ENCODE results near the gene CFAP58.

Gene CFAP58

DNA sequence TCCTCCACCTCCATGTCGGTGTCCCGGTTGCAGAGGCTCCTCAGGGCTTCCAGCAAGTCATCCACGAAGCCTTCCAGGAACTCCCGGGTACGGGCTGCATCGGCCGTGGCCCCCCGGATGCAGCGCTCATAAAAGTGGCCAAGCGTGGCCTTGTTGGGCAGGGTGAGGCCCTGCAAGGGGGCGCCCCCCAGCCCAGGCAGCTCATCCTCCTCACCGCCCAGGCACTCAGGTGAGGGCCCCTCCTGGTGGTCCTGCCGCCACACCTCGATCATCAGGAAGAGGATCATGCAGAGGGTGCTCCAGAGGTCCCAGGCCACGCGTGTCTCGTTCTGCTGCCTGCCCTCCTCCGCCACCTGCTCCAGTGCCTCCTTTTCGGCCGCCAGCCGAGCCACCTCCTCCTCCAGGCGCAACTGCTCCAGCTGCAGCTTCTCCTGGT, 38.1 kb upstream of the CFAP58 start:
- Histone ChIP-seq H3K4me3 (ENCODE audit: low read length) (no peak overlapping the region), H3K36me3 (ENCODE audit: control insufficient read depth, low read depth, low read length) (peaks cover 39% of the 10 kb centered on the region), H3K27me3 (ENCODE audit: control insufficient read depth, insufficient read depth, low read length) (no peaks in the 10 kb centered on the region), H3K4me1 (ENCODE audit: control insufficient read depth, low read depth, low read length) (peaks cover 20% of the 10 kb centered on the region), H3K9me3 (ENCODE audit: control insufficient read depth, low read depth, low read length) (no peaks in the 10 kb centered on the region), H3K27ac (ENCODE audit: low read length) (no peak overlapping the region), H3K9ac (ENCODE audit: low read length) (no peak overlapping the region)

DNA sequence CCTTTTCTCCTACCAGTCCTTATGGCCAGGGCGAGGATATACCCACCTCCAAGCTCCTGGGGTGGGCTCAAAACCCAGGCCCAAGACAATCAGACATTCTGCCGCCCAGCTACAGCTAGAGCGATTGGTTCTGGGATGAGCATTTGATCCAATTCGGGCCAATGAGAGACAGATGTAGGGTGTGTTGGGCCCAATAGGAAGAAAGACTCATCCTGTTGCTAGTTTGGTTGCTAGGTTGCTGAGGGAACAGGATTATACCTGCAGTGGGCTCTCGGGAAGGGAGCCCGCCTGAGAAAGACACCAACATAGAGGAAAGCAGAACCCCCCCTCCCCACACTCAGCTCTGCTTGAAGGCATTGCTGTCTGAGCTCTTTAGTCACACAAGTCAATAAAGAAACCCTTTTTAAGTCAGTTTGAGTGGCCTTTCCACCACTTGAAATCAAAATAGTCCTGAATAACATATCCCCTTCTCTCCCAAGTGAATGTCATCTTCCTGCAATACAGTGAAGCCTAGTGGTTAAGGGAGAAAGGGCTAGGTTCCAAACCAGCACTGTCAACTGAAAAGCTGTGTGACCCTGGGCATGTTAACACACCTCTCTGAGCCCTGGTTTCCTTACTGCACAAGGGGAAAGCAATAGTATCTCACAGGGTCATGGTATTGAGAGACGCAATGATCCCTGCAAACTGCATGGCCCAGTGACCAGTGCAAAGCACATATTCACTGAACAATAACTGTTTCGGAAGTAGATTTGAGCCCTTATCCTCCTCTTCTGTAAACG, 37.1 kb upstream of the CFAP58 start:
- H3K9ac ChIP-seq (ENCODE audit: low read length), result no peak overlapping the region
- no peaks in the 10 kb centered on the region for H3K9me3 ChIP-seq (ENCODE audit: control insufficient read depth, low read depth, low read length)
- no peak overlapping the region for H3K4me3 ChIP-seq (ENCODE audit: low read length)
- no peak overlapping the region for H3K27ac ChIP-seq (ENCODE audit: low read length)
- no peaks in the 10 kb centered on the region for H3K27me3 ChIP-seq (ENCODE audit: control insufficient read depth, insufficient read depth, low read length)
- peaks cover 37% of the 10 kb centered on the region for H3K36me3 ChIP-seq (ENCODE audit: control insufficient read depth, low read depth, low read length)
- H3K4me1 ChIP-seq (ENCODE audit: control insufficient read depth, low read depth, low read length), result peaks cover 20% of the 10 kb centered on the region

DNA sequence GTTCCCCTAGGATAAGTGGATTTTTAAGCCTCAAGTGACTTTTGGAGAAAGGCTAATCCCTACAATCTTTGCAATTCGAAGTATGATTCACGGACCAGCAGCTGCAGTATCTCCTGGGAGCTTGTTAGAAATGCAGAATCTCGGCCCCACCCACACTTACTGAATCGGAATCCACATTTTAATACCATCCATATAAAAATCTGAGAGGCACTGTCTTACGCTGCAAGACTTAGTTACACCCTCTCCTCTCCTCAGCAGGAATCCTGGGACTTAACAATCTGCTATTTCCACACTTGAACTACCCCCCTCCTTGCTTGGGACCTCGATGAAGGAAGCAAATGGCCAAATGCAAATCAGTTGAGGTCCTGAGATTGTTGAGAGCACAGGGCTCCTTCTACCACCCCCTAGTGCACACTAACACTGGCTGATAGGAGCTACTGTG, 36.3 kb upstream of the CFAP58 start:
- Histone ChIP-seq H3K27ac (ENCODE audit: low read length) (no peak overlapping the region), H3K4me1 (ENCODE audit: control insufficient read depth, low read depth, low read length) (peaks cover 25% of the 10 kb centered on the region), H3K9me3 (ENCODE audit: control insufficient read depth, low read depth, low read length) (no peaks in the 10 kb centered on the region), H3K9ac (ENCODE audit: low read length) (no peak overlapping the region), H3K36me3 (ENCODE audit: control insufficient read depth, low read depth, low read length) (peaks cover 29% of the 10 kb centered on the region), H3K4me3 (ENCODE audit: low read length) (no peak overlapping the region), H3K27me3 (ENCODE audit: control insufficient read depth, insufficient read depth, low read length) (no peaks in the 10 kb centered on the region)

DNA sequence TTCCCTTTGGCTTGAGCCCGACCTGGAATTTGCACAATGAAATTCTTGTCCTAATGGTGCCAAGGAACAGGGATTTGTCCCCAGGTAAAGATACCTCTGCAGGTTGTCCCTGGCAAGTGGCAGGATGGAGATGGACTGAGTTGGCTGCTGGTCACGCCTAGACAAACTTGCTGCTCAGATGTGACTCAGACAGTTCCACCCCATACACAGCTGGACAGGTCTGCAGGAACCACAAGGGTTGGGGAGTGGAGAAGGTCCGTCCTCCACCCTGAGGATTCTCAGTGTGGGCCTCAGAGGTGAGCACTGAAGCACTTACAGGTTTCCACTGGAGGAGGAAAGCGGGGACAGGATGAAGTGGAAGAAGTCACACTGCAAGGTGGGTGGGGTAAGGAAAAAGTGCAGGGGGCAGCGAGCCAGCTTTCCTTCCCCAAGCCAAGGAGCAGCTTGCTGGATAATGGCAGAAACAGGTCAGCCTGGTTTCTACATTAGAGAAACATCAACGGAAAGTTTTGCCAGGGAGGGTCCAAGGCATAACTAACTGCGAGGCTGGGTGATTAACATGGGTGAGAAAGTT, 35.8 kb upstream of the CFAP58 start:
- H3K36me3 ChIP-seq (ENCODE audit: control insufficient read depth, low read depth, low read length), result peaks cover 25% of the 10 kb centered on the region
- no peak overlapping the region for H3K27ac ChIP-seq (ENCODE audit: low read length)

DNA sequence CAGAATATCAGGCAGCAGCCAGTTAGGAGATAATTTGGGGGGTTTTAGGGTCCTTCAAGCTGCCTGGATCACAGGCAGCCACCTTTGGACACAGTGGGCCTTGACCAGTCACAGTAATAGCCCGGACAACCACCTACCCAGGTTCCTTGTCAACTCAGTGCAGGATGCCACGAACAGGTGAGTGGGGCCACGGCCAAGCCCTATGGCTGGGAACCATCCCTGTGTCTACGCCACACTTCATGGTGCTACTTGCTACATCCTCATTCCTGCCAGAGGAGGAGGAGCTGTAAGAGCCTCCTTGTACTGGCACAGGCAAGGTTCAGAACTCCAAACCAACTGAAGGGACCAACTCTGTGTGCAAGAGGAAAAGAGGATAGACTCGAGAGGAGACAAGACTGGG, 35.3 kb upstream of the CFAP58 start:
- Histone ChIP-seq H3K27ac (ENCODE audit: low read length) (no peak overlapping the region), H3K4me1 (ENCODE audit: control insufficient read depth, low read depth, low read length) (peaks cover 35% of the 10 kb centered on the region), H3K4me3 (ENCODE audit: low read length) (no peak overlapping the region), H3K9me3 (ENCODE audit: control insufficient read depth, low read depth, low read length) (no peaks in the 10 kb centered on the region), H3K36me3 (ENCODE audit: control insufficient read depth, low read depth, low read length) (peaks cover 19% of the 10 kb centered on the region), H3K9ac (ENCODE audit: low read length) (no peak overlapping the region), H3K27me3 (ENCODE audit: control insufficient read depth, insufficient read depth, low read length) (no peaks in the 10 kb centered on the region)

More for the DNA sequence above, 35.8 kb upstream of the CFAP58 start:
- Histone ChIP-seq H3K9me3 (ENCODE audit: control insufficient read depth, low read depth, low read length) (no peaks in the 10 kb centered on the region), H3K4me3 (ENCODE audit: low read length) (no peak overlapping the region), H3K9ac (ENCODE audit: low read length) (no peak overlapping the region), H3K27me3 (ENCODE audit: control insufficient read depth, insufficient read depth, low read length) (no peaks in the 10 kb centered on the region), H3K4me1 (ENCODE audit: control insufficient read depth, low read depth, low read length) (peaks cover 30% of the 10 kb centered on the region)

DNA sequence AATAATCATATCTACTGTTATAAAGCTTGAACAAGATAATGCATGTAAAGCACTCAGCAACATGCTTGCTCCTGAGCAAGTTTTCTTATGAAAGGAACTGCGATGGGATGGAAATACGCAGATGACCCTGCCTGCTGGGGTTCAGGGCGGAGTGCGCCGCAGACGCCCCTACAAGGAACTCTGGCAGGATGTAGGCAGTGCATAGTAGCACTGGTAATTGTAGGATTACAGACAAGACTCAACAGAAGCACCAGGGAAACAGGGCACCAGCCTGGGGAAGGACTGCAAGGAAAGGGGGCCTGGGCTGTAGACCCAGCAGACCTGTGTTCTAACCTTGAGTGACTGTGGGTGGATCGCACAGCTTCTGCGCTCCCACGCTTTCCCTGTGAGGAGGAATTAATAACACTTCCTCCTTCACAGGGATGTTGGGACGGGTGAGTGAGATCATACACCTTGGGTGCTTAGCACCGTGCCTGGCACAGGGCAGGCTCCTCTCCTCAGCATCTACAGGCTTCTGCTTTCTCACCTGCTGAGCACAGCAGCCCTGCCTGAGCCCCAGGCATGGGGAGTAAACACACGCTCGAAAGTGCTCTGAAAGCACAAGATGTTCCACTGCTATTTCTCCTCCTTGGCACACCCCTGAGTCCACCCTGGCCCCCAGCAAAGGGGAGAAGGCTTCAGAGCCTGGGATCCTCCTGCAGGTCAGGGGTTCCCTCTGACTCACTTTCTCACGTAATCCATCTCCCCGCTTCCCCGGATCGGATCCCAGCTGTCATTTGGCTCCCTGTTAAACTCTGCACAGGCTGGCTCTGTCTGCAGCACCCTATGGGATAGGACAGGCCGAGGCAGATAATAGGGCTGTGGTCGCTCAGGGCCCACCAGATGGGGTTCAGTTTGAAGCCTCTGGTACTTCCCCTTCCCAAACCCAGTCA, 34.6 kb upstream of the CFAP58 start:
- Histone ChIP-seq H3K27me3 (ENCODE audit: control insufficient read depth, insufficient read depth, low read length) (no peaks in the 10 kb centered on the region), H3K9ac (ENCODE audit: low read length) (no peak overlapping the region), H3K36me3 (ENCODE audit: control insufficient read depth, low read depth, low read length) (peaks cover 12% of the 10 kb centered on the region), H3K4me3 (ENCODE audit: low read length) (no peak overlapping the region), H3K4me1 (ENCODE audit: control insufficient read depth, low read depth, low read length) (peaks cover 43% of the 10 kb centered on the region), H3K27ac (ENCODE audit: low read length) (no peak overlapping the region), H3K9me3 (ENCODE audit: control insufficient read depth, low read depth, low read length) (no peaks in the 10 kb centered on the region)

DNA sequence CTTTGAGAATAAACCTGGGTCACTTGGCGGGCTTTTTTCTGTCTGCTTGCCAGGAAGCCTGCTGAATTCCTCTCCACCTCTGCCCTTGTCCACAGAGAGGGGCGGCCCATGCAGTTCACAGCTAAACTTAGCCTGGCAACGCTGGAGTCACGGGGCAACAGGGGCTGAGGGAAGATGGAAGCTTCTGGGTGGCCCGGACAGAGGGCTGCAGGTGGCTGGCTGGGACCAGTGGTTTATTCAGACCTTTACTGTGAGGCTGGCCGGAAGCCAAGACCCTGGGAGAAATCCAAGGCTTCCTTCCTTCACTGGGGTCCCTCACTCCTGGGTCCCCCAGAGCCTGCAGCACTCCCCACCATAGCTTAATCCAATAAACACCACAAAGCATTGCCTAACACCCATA, 32.4 kb upstream of the CFAP58 start:
- no peak overlapping the region for H3K27ac ChIP-seq (ENCODE audit: low read length)
- H3K36me3 ChIP-seq (ENCODE audit: control insufficient read depth, low read depth, low read length), result no peaks in the 10 kb centered on the region
- no peaks in the 10 kb centered on the region for H3K9me3 ChIP-seq (ENCODE audit: control insufficient read depth, low read depth, low read length)
- no peaks in the 10 kb centered on the region for H3K27me3 ChIP-seq (ENCODE audit: control insufficient read depth, insufficient read depth, low read length)
- no peak overlapping the region for H3K9ac ChIP-seq (ENCODE audit: low read length)
- no peak overlapping the region for H3K4me3 ChIP-seq (ENCODE audit: low read length)
- H3K4me1 ChIP-seq (ENCODE audit: control insufficient read depth, low read depth, low read length), result peaks cover 45% of the 10 kb centered on the region

DNA sequence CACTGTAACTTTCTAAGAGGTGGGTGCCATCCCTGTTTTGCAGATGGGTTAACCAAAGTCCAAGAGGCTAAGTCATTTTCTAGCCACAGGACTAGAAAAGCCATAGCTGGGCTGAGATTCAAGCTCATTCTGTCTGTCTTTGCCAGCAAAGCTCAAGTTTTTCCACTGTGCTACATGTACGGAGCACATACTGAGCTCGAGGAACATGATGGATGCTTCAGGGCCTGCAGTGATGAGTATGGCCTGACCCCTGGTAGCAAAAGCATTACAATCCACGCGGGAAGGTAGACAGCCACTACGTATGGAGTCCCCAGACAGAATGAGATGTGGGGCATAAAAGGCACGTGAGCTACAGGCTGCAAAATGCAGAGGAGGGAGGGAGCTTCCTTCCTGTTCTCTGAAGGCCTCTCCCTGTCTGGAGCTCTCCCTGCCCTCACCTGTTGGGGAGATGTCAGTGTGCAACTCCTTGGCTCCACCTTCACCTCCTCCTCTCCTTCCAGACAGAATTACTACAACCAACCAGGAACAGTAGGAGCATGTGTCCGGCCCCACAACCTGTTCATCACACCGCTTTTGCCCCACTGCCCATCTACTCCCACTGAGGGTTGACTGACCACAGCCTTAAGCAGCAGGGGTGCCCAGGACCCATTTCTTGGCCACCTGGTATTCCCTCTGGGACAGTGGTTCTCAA, 31.8 kb upstream of the CFAP58 start:
- Histone ChIP-seq H3K4me1 (ENCODE audit: control insufficient read depth, low read depth, low read length) (peaks cover 49% of the 10 kb centered on the region), H3K27me3 (ENCODE audit: control insufficient read depth, insufficient read depth, low read length) (no peaks in the 10 kb centered on the region), H3K27ac (ENCODE audit: low read length) (no peak overlapping the region)

DNA sequence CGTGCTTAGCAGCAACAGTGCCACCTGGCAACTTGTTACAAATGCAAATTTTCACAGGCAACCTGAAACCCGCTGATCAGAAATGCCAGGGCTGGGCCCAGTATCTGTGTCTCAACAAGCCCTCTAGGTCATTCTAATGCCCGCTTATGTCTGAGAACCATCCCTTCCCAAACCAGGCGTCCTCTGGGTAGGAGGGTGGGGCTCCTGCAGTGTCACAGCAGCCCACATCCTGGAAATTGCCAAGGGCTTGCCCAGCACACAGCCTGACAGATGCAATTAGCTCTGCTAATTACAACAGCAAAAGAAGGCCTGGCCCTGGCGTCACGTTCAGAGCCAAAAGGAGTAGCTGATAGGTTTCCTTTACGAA, 31.2 kb upstream of the CFAP58 start:
- Histone ChIP-seq H3K36me3 (ENCODE audit: control insufficient read depth, low read depth, low read length) (no peaks in the 10 kb centered on the region), H3K27ac (ENCODE audit: low read length) (no peak overlapping the region), H3K9me3 (ENCODE audit: control insufficient read depth, low read depth, low read length) (no peaks in the 10 kb centered on the region), H3K4me1 (ENCODE audit: control insufficient read depth, low read depth, low read length) (peaks cover 51% of the 10 kb centered on the region), H3K9ac (ENCODE audit: low read length) (no peak overlapping the region), H3K4me3 (ENCODE audit: low read length) (no peak overlapping the region), H3K27me3 (ENCODE audit: control insufficient read depth, insufficient read depth, low read length) (no peaks in the 10 kb centered on the region)

More for the DNA sequence above, 31.8 kb upstream of the CFAP58 start:
- Histone ChIP-seq H3K9me3 (ENCODE audit: control insufficient read depth, low read depth, low read length) (no peaks in the 10 kb centered on the region), H3K9ac (ENCODE audit: low read length) (no peak overlapping the region), H3K4me3 (ENCODE audit: low read length) (no peak overlapping the region), H3K36me3 (ENCODE audit: control insufficient read depth, low read depth, low read length) (no peaks in the 10 kb centered on the region)

DNA sequence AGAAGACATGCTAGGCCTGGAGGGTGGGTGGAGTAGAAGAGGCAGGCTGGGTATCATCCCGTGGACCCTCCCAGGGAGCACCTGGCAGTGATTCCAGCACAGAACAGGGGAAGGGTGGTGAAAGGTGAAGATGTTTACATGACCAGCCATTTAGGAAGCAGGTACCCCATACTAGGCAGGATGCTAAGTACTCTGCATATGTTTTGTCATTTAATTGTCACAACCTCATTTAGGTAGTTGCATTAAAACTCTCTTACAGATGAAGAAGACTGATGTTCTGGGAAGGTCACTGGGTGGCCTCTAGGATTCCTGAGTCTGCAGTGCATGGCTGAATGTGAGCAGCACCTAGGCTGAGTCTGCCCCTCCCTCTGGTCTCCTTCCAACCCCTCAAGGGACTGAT, 30.5 kb upstream of the CFAP58 start:
- Histone ChIP-seq H3K4me3 (ENCODE audit: low read length) (no peak overlapping the region), H3K27ac (ENCODE audit: low read length) (no peak overlapping the region), H3K9ac (ENCODE audit: low read length) (no peak overlapping the region), H3K9me3 (ENCODE audit: control insufficient read depth, low read depth, low read length) (no peaks in the 10 kb centered on the region), H3K4me1 (ENCODE audit: control insufficient read depth, low read depth, low read length) (peaks cover 51% of the 10 kb centered on the region), H3K27me3 (ENCODE audit: control insufficient read depth, insufficient read depth, low read length) (no peaks in the 10 kb centered on the region), H3K36me3 (ENCODE audit: control insufficient read depth, low read depth, low read length) (no peaks in the 10 kb centered on the region)

DNA sequence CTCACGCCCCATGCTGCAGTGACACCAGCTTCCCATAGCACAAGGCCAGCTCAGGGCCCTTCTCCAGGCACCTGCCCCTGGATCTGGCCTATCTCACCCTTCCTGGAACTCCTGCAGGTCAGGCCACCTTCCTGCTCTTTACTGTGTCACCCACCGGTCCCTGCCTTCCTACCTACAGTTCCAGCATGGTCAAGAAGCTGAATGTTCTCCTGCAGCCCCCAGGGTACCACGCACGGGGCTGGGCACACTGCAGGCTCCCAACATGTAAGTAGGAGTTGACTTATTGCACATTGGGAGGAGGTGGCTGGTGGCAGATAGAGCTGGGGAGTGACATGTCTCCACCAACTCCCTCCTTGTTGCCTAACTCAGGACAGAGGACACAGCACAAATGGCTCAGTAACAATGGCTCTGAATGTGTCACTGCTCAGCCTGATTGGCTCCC, 29.9 kb upstream of the CFAP58 start:
- Histone ChIP-seq H3K36me3 (ENCODE audit: control insufficient read depth, low read depth, low read length) (no peaks in the 10 kb centered on the region), H3K4me1 (ENCODE audit: control insufficient read depth, low read depth, low read length) (peaks cover 56% of the 10 kb centered on the region), H3K4me3 (ENCODE audit: low read length) (no peak overlapping the region), H3K9me3 (ENCODE audit: control insufficient read depth, low read depth, low read length) (no peaks in the 10 kb centered on the region), H3K27me3 (ENCODE audit: control insufficient read depth, insufficient read depth, low read length) (no peaks in the 10 kb centered on the region), H3K27ac (ENCODE audit: low read length) (no peak overlapping the region), H3K9ac (ENCODE audit: low read length) (no peak overlapping the region)
